ENCODE results near the gene L3HYPDH. TPM values are rescaled to one million over a fixed set of nuclear protein-coding genes. Genes with fewer than 3 reads are reported as not detected.

Gene L3HYPDH
- 34.2 and 41.7 TPM in 2 replicates for total RNA-seq

GRCh38 chr14:59483819-59484638 lies at the start of gene L3HYPDH, which contains the start of gene JKAMP:
Gene L3HYPDH (minus strand): TSS chr14:59484408. CDS start chr14:59484316, 92 bp downstream.
Gene JKAMP (plus strand): TSS chr14:59484517. CDS start chr14:59484590, 73 bp downstream.

GRCh38 chr14:59465316-59466135 lies 18.7 kb downstream of the L3HYPDH start, which contains the start of gene GPR135:
Gene GPR135 (minus strand): TSS chr14:59465380. CDS start chr14:59465226, 154 bp downstream.

Other genes with a start within 250 kb of the L3HYPDH start
- gene GPR135, start 19.0 kb downstream of the L3HYPDH start, total RNA-seq: 1.1 and 2.8 TPM in 2 replicates
- 40.1 and 54.4 TPM in 2 replicates for gene JKAMP, start 109 bp upstream of the L3HYPDH start, total RNA-seq
- not detected in 2 replicates for gene CCDC175, start 92.4 kb upstream of the L3HYPDH start, total RNA-seq